GM19397 (cell line): Measurements from ENCODE around the gene TET3.
"Not testable (repeated sequence)": the region's sequence is repeated elsewhere in the genome, so short reads cannot be mapped to it uniquely, and the experiment has no call there.

Experiments used
- ATAC-seq: cut with Tn5 transposase; IDR thresholded peaks from one replicate; pipeline ENCODE4 v1.9.1; 2021; ENCODE audit warnings: mild to moderate bottlenecking, moderate library complexity; ENCODE audit not compliant: unreplicated experiment

Gene TET3

DNA sequence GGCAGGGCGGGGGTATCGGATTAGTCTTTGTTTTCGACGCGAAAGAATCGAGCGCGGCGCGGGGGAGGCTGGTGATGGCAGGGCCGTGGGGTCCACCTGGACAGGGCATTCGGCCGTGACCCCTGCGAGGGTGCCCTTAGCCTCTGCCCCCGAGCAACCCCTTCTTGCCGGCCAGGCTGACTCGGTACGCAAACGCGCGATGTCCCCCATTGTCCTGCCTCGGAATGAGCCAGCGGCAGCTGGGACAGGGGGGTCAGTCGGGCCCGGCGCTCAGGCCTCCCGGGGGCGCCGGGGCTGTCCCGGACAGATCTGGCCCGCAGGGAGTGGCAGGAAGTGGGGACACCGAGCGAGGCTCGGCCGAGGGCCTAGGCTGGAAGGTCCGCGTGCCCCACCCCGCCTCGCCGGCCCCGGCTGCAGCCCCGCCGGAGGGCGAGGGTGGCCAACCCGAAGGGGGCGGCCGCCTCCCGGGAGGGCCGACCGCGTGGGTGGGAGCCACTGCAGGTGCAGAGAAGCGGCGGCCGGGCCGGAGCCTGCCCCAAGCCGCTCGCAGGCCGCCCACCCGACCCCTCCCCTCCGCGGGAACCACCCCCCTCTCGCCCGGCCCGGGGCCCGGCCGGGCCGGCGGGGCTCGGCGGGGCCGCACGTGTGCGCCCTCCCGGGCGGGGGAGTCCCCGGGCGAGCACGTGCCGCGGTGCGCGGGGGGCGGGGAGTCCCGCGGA lies at the start of gene TET3:
Gene TET3, plus strand, starts transcription at position 708 of the 719 bp plus-strand sequence. CDS start 1,494 bp downstream, outside the sequence.
- peak; percentile 52 for ATAC-seq

DNA sequence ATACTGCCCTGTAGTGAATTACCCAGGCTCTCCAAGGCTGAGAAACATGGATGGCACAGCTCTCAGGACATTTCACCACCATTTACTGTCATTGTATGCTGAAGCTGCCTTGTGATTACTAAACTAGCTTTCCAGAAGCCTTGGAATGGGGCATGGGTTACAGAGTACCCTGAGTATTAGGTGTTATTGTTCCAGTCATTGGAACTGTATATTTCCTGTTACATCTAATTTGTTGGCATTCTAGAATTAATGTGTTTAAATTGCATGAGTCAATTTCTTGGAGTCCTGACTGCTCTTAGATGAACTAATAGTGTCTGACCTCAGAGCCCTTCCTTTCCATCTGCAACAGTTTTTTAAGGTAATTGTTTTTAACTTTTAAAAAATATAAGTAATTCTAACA lies 49.1 kb upstream of the TET3 start:
- ATAC-seq = no peak

DNA sequence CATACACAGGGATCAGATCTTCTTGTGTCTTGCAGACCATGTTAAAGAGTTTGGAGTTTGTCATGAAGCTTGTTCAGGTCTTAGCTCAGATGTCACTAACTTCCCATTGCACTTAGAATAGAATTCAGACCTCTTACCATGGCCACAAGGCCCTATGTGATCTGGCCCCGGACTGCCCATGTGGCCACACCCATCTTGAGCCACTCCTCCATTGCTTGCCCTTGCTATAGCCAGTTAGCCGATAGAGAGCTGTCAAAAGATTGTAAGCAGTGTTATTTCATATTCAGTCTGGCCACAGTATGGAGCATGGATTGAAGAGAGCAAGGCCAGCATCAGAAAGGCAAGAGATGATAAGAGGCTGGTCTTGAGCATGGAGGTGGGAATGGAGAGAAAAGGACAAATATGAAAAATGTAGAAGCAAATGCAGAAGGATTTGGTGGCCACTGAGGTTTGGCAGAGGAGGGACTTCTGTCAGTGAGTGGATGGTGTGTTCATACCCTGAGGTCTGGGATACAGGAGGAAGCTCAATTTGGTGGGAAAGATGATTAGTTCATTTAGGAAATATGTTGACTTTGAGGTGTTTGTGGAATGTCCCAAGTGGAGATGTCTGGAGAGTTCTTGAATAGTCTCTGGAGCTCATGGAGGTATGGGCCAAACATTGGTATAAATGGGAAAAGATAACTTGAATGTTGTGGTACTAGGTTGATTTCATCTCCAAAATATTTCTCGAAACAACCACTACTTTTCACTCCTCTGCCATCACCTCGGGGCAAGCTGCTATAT lies 47.4 kb upstream of the TET3 start:
- ATAC-seq = no peak

DNA sequence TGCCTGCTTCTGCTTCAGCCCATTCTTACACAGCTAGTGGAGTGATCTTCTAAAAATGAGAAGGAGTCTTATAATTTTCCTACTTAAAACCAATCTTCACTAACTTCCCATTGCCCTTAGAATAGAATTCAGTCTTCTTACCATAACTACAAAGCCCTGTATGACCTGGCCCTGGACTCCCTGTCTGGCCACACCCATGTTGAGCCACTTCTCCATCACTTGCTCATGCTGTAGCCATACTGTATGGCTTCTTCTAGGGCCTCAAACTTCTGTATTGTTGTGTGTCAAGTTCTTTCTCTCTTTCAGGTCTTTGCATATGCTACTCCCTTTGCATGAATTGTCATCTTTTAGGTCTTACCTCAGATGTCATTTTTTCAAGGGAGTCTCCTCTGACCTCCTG lies 46.8 kb upstream of the TET3 start:
- no peak for ATAC-seq

DNA sequence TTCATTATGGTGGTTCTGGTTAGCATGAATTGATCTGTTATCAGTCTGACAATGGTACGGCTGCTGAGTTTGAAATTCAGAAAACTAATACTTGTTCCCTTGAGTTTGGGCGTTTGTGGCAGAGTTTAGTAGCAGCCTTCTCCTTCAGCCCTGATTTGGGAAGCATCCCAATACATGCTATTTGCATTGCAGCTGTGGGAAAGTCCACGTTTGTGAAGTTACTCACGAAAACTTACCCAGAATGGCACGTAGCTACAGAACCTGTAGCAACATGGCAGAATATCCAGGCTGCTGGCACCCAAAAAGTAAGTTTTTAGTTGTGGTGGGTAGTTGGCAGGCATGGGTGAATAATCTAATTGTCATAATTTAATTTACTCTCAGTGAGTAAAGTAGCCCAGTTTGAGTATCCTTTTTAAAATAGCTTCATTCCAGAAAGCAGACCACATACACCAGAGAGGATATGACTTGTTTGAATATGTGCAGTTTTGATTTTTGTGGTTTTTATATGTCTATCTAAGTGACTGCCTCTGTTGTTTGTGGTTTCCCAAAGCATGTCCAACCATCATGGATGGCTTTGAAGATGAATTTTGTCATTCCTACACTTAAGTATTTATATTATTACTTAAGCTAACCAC lies 45.9 kb upstream of the TET3 start:
- ATAC-seq = no peak

DNA sequence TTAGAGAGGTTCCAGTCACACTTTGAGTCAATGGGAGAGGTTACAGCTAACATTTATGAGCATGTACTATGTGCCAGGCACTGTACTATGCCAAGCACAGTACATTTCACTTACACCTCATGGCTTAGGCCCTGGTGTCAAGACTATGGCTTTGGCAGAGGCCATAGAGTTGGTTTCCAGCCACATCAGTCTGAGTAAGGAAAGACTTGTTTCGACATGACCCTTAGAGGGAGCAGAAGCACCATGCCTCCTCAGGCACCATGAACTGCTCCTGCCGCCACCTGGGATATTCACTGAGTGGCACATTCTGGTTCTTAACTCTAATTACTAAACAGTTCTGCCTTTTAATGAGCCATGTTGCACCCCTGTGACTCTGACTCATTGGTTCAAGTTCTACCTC lies 45.3 kb upstream of the TET3 start:
- ATAC-seq = no peak

DNA sequence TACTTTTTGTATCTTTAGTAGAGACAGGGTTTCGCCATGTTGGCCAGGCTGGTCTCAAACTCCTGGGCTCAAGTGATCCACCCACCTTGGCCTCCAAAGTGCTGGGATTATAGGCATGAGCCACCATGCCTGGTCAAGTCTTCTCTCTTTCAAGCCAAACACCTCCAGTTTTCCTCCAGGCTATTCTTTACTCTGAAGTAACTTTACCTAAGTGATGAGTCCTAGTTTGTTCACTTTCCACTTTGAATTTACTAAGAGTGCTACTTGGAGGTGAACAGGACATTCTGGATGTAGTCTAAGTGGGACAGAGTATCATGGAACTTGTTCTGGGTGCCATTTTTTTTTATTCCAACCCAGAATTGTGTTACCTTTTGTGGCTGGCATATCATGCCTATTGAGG lies 44.6 kb upstream of the TET3 start:
- ATAC-seq = not testable (repeated sequence)

DNA sequence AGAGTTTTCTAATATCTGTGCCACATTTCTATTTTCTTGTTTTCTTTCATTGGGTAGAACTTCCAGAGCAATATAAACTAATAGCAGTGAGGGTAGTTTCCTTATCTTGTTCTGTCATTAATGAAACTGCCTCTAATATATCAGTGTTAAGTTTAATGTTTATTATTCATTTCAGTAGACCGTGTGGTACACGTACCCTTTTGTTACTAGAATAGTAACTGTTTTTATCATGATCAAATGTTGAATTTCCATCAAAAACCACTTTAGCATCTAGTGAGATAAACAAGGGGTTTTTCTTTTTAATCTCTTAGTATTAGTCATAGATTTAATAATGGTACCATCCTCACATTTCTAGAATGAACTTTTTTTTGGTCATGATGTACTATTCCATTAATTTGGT lies 42.0 kb upstream of the TET3 start:
- ATAC-seq = no peak

DNA sequence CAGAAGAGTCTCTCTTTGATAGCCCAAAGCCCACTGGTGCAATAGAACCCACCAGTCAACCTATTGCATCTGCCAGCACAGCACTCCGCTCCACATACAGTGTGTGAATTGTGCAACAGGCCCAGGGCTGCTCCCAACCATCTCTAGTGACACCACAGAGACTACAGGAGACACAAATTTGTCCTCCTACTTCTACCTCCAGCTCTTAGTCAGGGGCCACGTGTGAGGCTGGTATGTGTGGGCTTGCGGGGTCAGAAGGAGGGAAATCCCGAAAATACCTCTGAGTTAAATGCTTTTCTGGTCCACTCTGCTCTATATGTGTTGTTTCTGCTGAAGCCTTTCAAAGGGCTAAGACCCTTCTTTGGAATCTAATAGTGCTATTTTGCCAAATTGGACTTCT lies 40.0 kb upstream of the TET3 start:
- ATAC-seq = no peak

DNA sequence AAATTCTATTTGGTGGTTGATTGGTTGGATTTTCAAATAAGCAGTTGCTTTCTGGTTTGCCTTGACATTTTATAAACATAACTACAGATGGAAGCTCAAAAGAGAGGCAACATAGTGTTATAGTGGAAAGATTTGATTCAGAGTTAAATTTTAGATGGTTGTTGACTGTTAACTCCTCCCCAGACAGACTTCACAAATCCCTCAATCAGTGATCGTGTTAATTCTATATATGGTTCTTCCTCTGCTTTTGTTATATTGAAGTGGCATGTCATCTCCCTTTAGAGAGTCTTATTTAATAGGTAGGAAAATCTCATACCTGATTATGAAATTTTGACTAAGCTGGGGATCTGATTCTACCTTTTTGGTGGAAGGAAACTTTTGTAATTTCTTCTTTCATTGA lies 38.5 kb upstream of the TET3 start:
- ATAC-seq = no peak

DNA sequence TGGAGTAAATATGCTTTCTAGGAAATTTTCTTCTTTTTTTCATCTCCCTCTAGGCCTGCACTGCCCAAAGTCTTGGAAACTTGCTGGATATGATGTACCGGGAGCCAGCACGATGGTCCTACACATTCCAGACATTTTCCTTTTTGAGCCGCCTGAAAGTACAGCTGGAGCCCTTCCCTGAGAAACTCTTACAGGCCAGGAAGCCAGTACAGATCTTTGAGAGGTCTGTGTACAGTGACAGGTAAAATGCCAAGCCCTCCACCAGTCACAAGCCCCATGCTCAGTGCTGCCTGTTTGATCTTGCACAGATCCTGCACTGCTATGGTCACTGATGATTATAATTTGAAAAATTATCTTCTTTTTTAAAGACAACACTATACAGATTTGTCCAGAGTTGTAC lies 38.0 kb upstream of the TET3 start:
- no peak for ATAC-seq

DNA sequence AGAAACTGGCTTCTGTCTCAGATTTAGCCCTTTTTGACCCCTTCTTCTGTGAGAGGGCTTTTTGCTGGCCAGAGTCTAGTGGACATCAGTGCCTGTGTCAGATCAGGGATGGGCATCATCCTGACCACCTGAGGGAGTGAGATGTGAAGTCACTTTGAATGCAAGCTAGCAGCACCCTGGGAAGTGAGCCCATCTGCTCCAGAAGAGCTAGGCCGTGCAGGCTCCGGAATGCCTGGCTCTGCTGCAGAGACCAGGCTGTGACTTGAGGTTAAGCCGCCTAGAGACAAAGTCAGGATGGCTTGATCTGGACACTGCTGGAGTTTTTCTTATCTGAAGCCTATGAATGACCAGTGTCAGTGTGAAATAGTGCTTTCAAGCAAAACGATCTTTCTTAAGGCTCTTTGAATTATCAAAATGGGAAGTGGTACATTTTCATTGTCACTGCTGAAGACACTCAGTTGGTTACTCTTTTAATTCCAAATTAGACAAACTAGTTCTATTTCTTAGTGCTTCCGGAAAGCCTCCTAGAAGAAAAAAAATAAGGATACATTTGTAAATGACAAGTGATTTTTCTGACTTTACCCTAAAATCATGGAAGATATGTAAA lies 37.2 kb upstream of the TET3 start:
- ATAC-seq = no peak

DNA sequence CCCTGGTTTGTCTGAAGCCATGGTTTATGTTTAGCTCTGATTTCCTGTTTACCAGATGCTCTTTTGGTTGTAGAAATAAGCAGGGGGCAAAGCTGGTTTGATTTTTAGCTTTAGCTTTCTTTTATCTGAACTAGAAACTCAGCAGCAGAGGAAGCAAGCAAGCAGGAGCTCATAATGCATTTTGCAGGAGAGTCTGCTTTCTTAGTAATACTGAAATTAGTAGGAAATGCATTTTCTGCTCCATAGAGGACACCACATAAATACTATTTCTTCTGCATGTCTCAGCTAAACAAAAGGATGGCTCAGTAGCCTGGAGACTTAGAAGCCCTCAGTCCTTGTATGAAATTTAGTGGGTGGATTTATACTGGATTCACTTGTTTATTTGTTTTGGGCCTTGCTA lies 34.9 kb upstream of the TET3 start:
- ATAC-seq = no peak

DNA sequence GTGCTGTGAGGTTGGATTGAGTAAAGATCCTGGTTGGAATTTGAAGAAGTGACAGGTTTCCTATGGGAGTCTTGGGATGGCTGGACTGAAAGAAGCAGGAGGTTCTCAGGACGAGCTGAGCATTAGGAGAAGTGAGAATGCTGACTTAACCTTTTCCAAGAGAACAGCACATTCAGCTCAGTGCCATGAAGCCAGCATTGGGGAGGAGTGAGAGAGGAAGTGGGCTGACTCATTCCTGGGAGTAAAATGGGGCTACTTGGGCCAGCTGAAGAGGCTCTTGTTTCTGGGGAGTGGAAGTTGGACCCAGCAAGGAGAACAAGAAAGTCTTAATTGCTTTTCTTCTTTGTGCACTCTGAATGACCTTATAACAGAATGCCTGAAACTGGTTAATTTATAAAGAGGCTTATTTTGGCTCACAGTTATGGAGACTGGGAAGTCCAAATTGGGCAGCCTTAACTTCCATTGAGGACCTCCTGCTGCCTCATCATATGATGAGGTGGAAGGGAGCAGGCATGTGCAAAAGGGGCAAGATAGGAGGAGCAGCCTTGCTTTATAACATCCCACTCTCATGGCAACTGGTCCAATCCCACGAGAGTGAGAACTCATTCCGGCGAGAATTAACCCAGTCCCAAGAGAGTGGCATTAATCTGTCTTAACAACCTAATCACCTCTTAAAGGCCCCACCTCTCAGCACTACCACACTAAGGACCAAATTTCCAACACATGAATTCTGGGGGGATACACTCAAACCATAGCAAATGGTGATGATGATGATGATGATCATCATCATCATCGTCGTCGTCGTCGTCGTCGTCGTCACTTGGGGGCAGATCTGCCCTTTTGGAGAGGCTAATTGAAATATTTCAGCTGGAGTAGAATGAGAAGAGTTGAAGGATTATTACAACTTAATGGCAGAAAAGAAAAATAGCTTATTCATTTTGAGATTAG lies 31.9 kb upstream of the TET3 start:
- no peak for ATAC-seq

DNA sequence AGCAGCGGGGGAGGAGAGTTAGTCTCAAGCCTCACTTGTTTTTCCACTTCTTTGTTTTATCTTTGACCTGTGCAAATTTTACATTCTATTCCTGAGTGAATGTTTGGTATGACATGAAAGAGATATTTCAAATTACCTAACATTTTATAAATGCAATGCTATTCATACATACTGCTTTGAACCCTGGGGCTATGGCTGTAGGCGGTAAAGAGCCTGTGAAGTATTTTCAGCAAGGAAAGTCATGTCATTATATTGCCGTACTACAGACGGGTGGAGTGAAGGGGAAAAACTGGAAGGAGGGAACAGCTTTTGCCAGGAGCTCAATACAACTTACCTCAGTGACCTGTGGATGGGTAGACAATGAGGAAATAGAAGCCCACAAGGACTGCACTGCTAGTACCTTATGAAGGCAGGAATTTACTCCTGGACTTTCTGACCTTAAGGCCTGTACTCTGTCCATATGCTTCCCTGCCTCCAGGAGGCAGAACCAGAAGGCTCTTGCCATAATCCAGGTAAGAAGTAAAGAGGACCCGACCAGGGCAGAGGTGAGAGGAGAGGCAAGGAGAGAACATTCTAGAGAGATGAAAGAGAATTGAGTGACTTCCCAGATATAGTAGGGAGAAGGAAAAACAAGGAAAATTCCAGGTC lies 28.4 kb upstream of the TET3 start:
- ATAC-seq = no peak

DNA sequence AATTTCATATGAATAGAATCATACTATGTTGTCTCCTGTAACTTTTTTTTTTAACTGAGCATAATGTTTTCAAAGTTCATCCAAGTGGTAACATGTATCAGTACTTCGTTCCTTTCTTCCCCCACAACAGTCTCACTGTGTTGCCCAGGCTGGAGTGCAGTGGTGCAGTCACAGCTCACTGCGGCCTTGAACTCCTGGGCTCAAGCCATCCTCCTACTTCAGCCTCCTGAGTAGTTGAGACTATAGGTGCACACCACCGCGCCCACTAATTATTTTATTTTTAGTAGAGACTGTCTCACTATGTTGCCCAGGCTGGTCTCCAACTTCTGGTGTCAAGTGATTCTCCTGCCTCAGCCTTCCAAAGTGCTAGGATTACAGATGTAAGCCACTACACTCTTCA lies 23.4 kb upstream of the TET3 start:
- ATAC-seq = no peak

DNA sequence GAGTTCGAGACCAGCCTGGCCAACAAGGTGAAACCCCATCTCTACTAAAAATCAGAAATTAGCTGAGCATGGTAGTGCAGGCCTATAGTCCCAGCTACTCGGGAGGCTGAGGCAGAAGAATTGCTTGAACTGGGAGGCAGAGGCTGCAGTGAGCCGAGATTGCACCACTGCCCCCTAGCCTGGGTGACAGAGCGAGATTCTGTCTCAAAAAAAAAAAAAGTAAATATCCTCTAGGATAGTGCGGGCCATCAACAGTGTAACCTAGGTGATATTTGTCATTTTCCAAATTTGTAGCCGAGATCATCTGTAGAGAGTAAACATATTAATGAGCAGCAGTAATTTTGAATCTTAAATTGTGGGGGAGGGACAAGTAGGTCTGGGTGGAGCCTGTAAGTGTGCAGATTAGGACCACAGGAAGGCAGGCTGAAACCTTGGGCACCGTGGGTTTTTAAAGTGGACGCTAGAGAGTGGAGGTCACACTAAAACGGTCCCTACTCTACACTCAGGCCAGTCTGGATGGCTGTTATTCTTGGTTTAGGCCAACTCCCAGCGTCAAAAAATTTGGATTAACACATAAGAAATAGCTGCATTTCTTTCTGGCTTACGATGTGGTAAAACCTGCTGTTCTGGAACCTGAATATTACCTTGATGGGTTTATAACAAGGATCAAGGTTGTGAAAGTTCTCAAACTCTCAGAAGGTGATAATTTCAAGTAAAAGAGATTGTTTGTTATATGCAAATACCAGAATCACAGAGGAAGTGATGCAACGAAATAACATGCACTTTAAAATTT lies 22.7 kb upstream of the TET3 start:
- ATAC-seq = no peak

DNA sequence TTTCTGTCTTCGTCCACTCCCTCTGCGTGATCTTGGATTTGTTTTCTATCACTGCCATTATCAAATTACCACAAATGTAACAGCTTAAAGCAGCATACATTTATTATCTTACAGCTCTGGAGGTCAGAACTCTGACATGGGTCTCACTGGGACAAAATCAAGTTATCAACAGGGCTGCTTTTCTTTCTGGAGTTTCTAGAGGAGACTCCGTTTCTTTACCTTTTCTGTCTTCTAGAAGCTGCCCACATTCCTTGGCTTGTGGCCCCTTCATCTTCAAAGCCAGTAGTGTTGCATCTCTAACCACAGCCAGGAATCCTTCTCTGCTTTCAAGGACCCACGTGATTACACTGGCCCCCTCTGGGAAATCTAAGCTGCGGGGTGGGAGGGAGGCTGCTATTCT lies 21.9 kb upstream of the TET3 start:
- no peak for ATAC-seq

DNA sequence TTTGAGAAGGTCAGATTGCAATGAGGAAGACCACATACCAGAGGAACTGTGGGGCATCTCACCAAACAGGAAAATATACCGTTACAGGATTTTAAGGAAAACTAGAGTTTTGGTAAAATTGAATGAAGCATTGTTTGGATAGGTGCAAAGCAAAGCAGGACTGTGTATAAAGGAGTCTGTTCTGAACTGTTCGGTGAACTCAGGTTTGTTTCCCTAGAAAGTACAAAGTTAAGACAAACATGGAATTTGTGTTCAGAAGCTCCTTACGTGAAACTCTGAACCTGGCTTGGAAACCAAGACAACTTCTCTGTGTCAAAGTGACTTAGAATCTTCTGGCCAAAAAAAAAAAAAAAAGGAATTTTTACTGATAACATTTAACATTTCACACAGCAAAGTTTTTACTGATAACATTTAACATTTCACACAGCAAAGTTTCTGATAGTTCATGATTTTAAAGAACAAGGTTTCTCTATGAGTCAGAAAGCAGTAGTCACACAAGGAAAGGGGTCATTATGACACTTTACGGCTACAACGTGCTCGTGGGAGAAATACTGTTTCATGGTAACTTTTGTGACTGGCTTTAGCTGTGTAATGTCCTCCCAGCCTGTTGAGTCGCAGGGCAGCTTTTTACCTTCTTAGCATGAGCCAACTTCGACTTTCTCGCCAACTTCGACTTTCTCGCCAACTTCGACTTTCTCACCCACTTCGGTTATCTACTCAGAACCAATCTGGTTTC lies 21.2 kb upstream of the TET3 start:
- no peak for ATAC-seq
